Stimulated activated CD4-positive, alpha-beta T cell treated with anti-CD3 and anti-CD28 coated beads, Interleukin-12 subunit alpha, Interleukin-12 subunit beta, amount 100 ng/mL, for 48 hours (primary cell): ENCODE measurements around the gene HIPK3.
A peak's percentile ranks its signal among the peaks of the same experiment; 100 is the strongest.
"Not testable (repeated sequence)": the region's sequence is repeated elsewhere in the genome, so short reads cannot be mapped to it uniquely, and the experiment has no call there.

Experiments
- DNase-seq, 3 donors: peaks; one replicate each; pipeline ENCODE4 v3.0.0-alpha.2; 2020; ENCODE audit warnings: low read depth in 2 of 3, low spot score in 1 of 3

HIPK3 gene

GRCh38 chr11:33358150-33358831 lies 101.1 kb downstream of the HIPK3 start:
- no peak for DNase-seq

GRCh38 chr11:33360642-33361041 lies 103.5 kb downstream of the HIPK3 start:
- DNase-seq = no peak

- DNase-seq = peak in 1 of 3 donors; percentile 20
Observed at GRCh38 chr11:33362051-33362910, 105.1 kb downstream of the HIPK3 start.

GRCh38 chr11:33366918-33367317 lies 109.7 kb downstream of the HIPK3 start:
- no peak for DNase-seq

- DNase-seq = not testable (repeated sequence)
Observed at GRCh38 chr11:33368475-33368874, 111.3 kb downstream of the HIPK3 start.

- DNase-seq = no peak
Observed at GRCh38 chr11:33368931-33369330, 111.8 kb downstream of the HIPK3 start.

- DNase-seq = no peak
Observed at GRCh38 chr11:33373636-33374035, 116.5 kb downstream of the HIPK3 start.

- DNase-seq = no peak
Observed at GRCh38 chr11:33375236-33375635, 118.1 kb downstream of the HIPK3 start.

GRCh38 chr11:33375688-33376311 lies 118.6 kb downstream of the HIPK3 start, which contains the start of gene KIAA1549L:
Gene KIAA1549L (plus strand): TSS chr11:33376108.
- no peak for DNase-seq

- no peak for DNase-seq
Observed at GRCh38 chr11:33376331-33377310, 119.4 kb downstream of the HIPK3 start.

- no peak for DNase-seq
Observed at GRCh38 chr11:33377412-33378370, 120.5 kb downstream of the HIPK3 start.

- no peak for DNase-seq
Observed at GRCh38 chr11:33379947-33380346, 122.8 kb downstream of the HIPK3 start.

- no peak for DNase-seq
Observed at GRCh38 chr11:33383075-33383919, 126.1 kb downstream of the HIPK3 start.

GRCh38 chr11:33383920-33384209 lies 126.7 kb downstream of the HIPK3 start:
- no peak for DNase-seq

GRCh38 chr11:33384220-33384619 lies 127.0 kb downstream of the HIPK3 start:
- DNase-seq = no peak

- no peak for DNase-seq
Observed at GRCh38 chr11:33387581-33387980, 130.4 kb downstream of the HIPK3 start.

GRCh38 chr11:33387996-33388395 lies 130.8 kb downstream of the HIPK3 start:
- DNase-seq = no peak

- DNase-seq = no peak
Observed at GRCh38 chr11:33388793-33389525, 131.8 kb downstream of the HIPK3 start.
